ENCODE data around the gene ENTR1.

Gene ENTR1

DNA sequence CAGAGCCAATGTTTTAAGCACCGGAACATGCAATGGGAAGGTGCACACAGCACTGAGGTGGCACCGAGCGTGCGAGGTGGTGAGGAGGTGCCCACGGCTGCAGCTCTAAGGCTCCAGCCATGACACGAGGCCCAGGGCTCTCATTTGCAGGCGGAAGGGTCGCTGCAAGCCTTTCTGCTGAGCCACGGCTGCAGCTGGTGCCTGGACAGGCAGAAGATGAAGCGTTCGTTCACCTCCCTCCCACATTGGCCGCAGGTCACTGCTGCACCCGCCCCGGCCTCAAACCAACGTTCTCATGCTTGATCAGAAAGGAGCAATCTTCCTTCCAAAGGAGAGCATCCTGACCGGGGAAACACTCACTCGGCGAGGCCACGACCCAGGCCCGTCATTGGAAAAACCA lies 33.7 kb upstream of the ENTR1 start:
- ChIA-PET CTCF (no interaction called here), POLR2A (no interaction called here)
- TF ChIP-seq, protein P1, sequence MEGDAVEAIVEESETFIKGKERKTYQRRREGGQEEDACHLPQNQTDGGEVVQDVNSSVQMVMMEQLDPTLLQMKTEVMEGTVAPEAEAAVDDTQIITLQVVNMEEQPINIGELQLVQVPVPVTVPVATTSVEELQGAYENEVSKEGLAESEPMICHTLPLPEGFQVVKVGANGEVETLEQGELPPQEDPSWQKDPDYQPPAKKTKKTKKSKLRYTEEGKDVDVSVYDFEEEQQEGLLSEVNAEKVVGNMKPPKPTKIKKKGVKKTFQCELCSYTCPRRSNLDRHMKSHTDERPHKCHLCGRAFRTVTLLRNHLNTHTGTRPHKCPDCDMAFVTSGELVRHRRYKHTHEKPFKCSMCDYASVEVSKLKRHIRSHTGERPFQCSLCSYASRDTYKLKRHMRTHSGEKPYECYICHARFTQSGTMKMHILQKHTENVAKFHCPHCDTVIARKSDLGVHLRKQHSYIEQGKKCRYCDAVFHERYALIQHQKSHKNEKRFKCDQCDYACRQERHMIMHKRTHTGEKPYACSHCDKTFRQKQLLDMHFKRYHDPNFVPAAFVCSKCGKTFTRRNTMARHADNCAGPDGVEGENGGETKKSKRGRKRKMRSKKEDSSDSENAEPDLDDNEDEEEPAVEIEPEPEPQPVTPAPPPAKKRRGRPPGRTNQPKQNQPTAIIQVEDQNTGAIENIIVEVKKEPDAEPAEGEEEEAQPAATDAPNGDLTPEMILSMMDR (IDR thresholded peaks at IDR 0.05; ENCODE audit: control extremely low read depth, extremely low read depth, low read depth, missing control alignments): no peak
- DNase-seq (ENCODE audit: extremely low spot score): no peak

DNA sequence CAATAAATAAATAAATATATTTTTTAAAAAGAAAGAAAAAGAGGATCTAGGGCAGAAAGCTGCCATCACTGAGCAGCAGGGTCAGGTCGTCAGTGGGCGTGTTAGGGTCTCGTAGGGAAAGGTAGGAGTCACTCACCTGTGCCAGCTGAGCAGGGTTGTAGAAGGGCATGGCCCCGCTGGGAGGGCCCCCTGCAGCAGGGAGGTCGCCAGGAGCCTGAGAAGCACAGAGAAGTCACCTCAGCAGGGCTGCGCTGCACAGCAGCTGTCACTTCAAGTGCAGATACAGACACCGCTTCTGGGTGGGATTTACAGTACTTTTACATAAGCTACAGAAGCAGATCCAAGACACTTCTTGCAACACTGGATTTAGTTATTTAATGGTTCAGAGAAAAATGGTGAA lies 33.3 kb upstream of the ENTR1 start:
- no peak for DNase-seq (ENCODE audit: extremely low spot score)
- CTCF ChIA-PET: interaction anchor here (1.4 kb wide), 1 partner anchor 11 kb away, joined by 4 read pairs; no protein-coding TSS in a partner anchor
- TF ChIP-seq, protein P1 (IDR thresholded peaks at IDR 0.05; ENCODE audit: control extremely low read depth, extremely low read depth, low read depth, missing control alignments): no peak
- POLR2A ChIA-PET: no interaction called here

DNA sequence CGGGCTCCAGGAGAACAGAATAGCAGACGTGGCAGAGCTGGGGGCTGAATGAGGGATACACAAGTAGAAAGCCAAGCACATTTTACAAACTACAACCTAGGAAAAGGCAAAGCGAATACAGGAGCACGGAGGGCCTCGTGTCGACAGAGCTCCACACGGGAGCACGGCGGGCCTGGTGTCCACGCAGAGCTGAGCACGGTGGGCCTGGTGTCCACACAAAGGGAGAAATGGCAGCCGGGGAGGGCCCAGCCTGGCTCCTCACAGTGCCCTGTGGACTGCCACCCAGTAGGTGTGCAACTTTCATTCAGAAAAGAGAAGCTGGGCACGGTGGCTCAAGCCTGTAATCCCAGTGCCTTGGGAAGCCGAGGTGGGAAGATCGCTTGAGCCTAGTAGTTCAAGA lies 32.7 kb upstream of the ENTR1 start:
- DNase-seq (ENCODE audit: extremely low spot score): no peak
- TF ChIP-seq, protein P1 (IDR thresholded peaks at IDR 0.05; ENCODE audit: control extremely low read depth, extremely low read depth, low read depth, missing control alignments): no peak
- ChIA-PET CTCF (interaction anchor here (1.4 kb wide), 1 partner anchor 11 kb away, joined by 4 read pairs; no protein-coding TSS in a partner anchor), POLR2A (no interaction called here)

DNA sequence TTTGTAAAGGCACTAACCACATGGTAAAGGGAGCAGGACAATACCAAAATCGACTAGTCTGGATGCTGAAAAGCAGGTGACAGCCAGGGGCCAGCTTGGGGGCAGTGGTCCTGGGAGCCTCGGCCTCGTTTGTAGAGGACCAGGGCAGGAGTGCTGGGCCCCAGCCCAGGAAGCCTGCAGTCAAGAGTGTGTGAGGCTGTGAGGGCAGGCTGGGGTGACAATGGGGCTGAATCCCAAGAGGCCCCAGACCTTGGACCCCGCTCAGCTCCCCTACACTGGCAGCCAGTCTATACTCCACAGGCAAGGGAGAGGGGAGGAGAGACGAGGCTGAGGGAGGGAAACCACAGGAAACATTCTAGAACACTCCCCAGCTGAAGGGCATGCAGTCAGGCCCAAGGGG lies 31.9 kb upstream of the ENTR1 start:
- POLR2A ChIA-PET: no interaction called here
- CTCF ChIA-PET: interaction anchor here (1.2 to 1.4 kb wide), 2 partner anchors 12 to 21 kb away, joined by 3 to 4 read pairs; no protein-coding TSS in a partner anchor
- no peak for DNase-seq (ENCODE audit: extremely low spot score)
- TF ChIP-seq, protein P1 (IDR thresholded peaks at IDR 0.05; ENCODE audit: control extremely low read depth, extremely low read depth, low read depth, missing control alignments): no peak

DNA sequence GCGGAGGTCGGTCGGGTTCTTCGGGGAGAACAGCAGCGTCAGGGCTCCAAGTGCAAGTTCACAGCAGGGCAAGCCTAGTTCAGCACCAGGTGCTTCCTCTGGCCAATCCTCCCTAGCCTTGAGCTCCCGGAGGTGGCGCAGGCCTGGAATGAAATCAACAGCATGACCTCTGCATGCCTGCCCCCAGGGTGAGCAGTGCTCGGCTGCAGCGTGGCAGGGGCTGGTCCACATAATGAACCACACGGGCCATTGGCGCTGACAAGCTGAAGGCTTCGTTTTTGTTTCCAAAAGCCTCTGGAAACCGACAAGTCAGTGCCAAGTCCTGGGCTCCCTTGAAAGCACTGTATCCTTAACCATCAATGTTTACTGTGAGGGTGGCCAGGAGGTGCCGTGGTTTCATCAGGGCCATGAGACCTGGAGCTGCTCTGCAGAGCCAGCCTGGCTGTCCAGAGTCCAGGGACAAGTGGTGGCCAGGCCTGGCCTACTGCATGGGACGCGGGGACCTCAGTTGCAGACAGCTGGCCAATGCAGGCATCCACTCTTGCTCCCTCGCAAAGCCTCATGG lies 31.3 kb upstream of the ENTR1 start:
- DNase-seq (ENCODE audit: extremely low spot score): no peak
- ChIA-PET CTCF (interaction anchor here (1.2 kb wide), 1 partner anchor 22 kb away, joined by 3 read pairs; no protein-coding TSS in a partner anchor), POLR2A (no interaction called here)
- TF ChIP-seq, protein P1 (IDR thresholded peaks at IDR 0.05; ENCODE audit: control extremely low read depth, extremely low read depth, low read depth, missing control alignments): no peak

DNA sequence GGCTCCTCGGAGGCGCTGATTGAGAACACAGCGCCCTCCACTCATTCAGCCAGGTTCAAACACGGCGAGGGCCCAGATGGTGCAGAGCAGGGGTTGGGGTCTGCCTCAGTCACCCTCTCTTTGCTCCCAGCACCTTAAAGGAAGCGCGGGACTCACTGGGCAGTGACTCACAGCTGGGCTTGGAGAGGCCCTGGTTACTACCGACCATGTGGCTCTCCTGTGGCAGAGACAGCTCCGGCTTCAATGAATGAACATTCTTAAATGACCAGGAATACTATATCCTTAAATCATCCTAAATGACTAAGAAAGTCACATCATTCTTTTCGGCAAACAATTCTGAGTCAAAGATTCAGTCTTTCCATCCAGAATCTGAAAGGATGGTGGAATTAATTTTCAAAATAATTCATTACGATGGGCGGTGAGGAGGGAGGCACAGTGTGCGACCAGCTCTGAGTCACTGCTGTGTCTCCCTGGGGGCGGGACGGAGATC lies 30.8 kb upstream of the ENTR1 start:
- DNase-seq (ENCODE audit: extremely low spot score): no peak
- CTCF ChIA-PET: interaction anchor here (1.0 to 1.2 kb wide), 6 partner anchors 13 to 241 kb away, joined by 3 to 4 read pairs (median 3); no protein-coding TSS in a partner anchor
- POLR2A ChIA-PET: no interaction called here
- TF ChIP-seq, protein P1 (IDR thresholded peaks at IDR 0.05; ENCODE audit: control extremely low read depth, extremely low read depth, low read depth, missing control alignments): no peak
